ENCODE data around the gene G6PC2. TPM values are rescaled to one million over a fixed set of nuclear protein-coding genes. Genes with fewer than 3 reads are reported as not detected.
A peak's percentile ranks its signal among the peaks of the same experiment; 100 is the strongest.

The G6PC2 gene
- total RNA-seq, 4 donors from 2014 or later = not detected

GRCh38 chr2:168884975-168885374 lies 16.1 kb upstream of the G6PC2 start:
- intact Hi-C loops (cut with DNase I) = no loop called here
- Histone ChIP-seq H3K36me3 (no peaks in the 10 kb centered on the region), H3K4me1 (peaks cover 0 to 5% (median 3%) of the 10 kb centered on the region in 4 donors), H3K27ac (replicated peaks in 1 of 4) (no peak overlapping the region), H3K4me3 (no peak overlapping the region), H3K27me3 (no peaks in the 10 kb centered on the region), H3K9me3 (no peaks in the 10 kb centered on the region)
- no peak for TF ChIP-seq EP300 (IDR thresholded peaks at IDR 0.05)
- no peak for TF ChIP-seq POLR2A (IDR thresholded peaks at IDR 0.05; ENCODE audit: low read depth)
- TF ChIP-seq CTCF (IDR thresholded peaks at IDR 0.05) = no peak
- no peak for TF ChIP-seq POLR2AphosphoS5 (IDR thresholded peaks at IDR 0.05)
- DNase-seq (ENCODE audit: extremely low spot score) = no peak
- WGBS = 100% methylated on average over 1 of the region's 1 CpG

- WGBS = 50% methylated on average over 3 of the region's 3 CpGs
- Histone ChIP-seq H3K36me3 (no peaks in the 10 kb centered on the region), H3K27me3 (no peaks in the 10 kb centered on the region), H3K27ac (replicated peaks in 1 of 4) (no peak overlapping the region), H3K4me1 (peaks cover 0 to 12% (median 11%) of the 10 kb centered on the region in 4 donors), H3K4me3 (peak overlapping the region in 3 of 4 donors; percentile 52 to 62 (median 58)), H3K9me3 (no peaks in the 10 kb centered on the region)
- no peak for DNase-seq (ENCODE audit: extremely low spot score)
- intact Hi-C loops (cut with DNase I) = no loop called here
- TF ChIP-seq CTCF (IDR thresholded peaks at IDR 0.05) (no peak), EP300 (IDR thresholded peaks at IDR 0.05) (no peak), POLR2A (IDR thresholded peaks at IDR 0.05; ENCODE audit: low read depth) (no peak), POLR2AphosphoS5 (IDR thresholded peaks at IDR 0.05) (no peak)
Measured at GRCh38 chr2:168889635-168890005, 11.5 kb upstream of the G6PC2 start.

- Histone ChIP-seq H3K4me1 (peaks cover 0 to 12% (median 11%) of the 10 kb centered on the region in 4 donors), H3K9me3 (no peaks in the 10 kb centered on the region), H3K27ac (replicated peaks in 1 of 4) (no peak within 1 kb of the TSS), H3K27me3 (no peaks in the 10 kb centered on the region), H3K4me3 (peak within 1 kb of the TSS; percentile 51 to 62 (median 55)), H3K36me3 (no peaks in the 10 kb centered on the region)
- TF ChIP-seq POLR2A (IDR thresholded peaks at IDR 0.05; ENCODE audit: low read depth) = no peak
- TF ChIP-seq EP300 (IDR thresholded peaks at IDR 0.05) = no peak
- peak in 1 of 2 donors; percentile 79 for TF ChIP-seq POLR2AphosphoS5 (IDR thresholded peaks at IDR 0.05)
- peak in 1 of 3 experiments; percentile 9 for TF ChIP-seq CTCF (IDR thresholded peaks at IDR 0.05)
- peak; percentile 95 for DNase-seq (ENCODE audit: extremely low spot score)
- intact Hi-C loops (cut with DNase I) = no loop called here
- under 1% methylated on average over 33 of the region's 38 CpGs for WGBS
Measured at GRCh38 chr2:168890006-168890782, 10.9 kb upstream of the G6PC2 start, which contains the start of gene SPC25. TSS of gene SPC25 (minus strand) at chr2:168890430. CDS start at chr2:168889519, 911 bp downstream.

GRCh38 chr2:168892327-168892726 lies 8.8 kb upstream of the G6PC2 start:
- H3K9me3 ChIP-seq = no peaks in the 10 kb centered on the region
- DNase-seq (ENCODE audit: extremely low spot score) = no peak
- TF ChIP-seq EP300 (IDR thresholded peaks at IDR 0.05) (no peak), CTCF (IDR thresholded peaks at IDR 0.05) (no peak), POLR2AphosphoS5 (IDR thresholded peaks at IDR 0.05) (no peak), POLR2A (IDR thresholded peaks at IDR 0.05; ENCODE audit: low read depth) (no peak)
- intact Hi-C loops (cut with DNase I) = no loop called here
- no peak overlapping the region for H3K27ac ChIP-seq (replicated peaks in 1 of 4)
- H3K4me3 ChIP-seq = no peak overlapping the region
- H3K27me3 ChIP-seq = no peaks in the 10 kb centered on the region
- peaks cover 0 to 12% (median 11%) of the 10 kb centered on the region in 4 donors for H3K4me1 ChIP-seq
- no peaks in the 10 kb centered on the region for H3K36me3 ChIP-seq
- 83% methylated on average over 3 of the region's 3 CpGs for WGBS

Measured in esophagus muscularis mucosa (tissue), 4 donors.